ENCODE results near the gene FAM193A. TPM values are rescaled to one million over a fixed set of nuclear protein-coding genes. Genes with fewer than 3 reads are reported as not detected.
"Not testable (repeated sequence)": the region's sequence is repeated elsewhere in the genome, so short reads cannot be mapped to it uniquely, and the experiment has no call there.

The FAM193A gene
- total RNA-seq, 2 experiments from 2014 or later = 20.1 to 20.4 TPM

DNA sequence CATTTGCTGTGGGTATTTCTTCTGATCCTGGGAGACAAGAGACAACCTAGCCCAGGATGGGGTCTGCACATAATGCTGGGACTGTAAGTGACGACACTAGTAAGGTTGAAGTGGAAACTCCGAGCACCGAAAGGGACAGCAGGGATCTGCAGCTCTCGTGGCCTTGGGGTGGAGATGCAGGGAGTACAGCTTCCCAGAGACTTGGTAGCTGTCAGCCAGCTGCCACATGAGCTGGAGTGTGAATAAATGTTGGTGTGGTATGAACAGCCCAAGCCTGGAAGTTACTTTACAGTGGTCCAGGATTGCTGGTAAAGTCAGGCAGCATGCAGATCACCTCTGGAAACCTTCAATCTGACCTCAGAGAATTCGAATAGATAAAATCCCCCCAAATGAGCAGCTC, 97.6 kb downstream of the FAM193A start:
- no peaks in the 10 kb centered on the region for H3K9me3 Mint-ChIP-seq
- no peaks in the 10 kb centered on the region for H3K27me3 Mint-ChIP-seq (ENCODE audit: low read depth)
- H3K4me1 Mint-ChIP-seq (ENCODE audit: low read depth) = no peaks in the 10 kb centered on the region
- no peak overlapping the region for H3K4me3 Mint-ChIP-seq
- no peak overlapping the region for H3K27ac Mint-ChIP-seq
- DNase-seq = no peak
- intact Hi-C loops (cut with micrococcal nuclease) = no loop called here
- peaks cover 13% of the 10 kb centered on the region for H3K36me3 Mint-ChIP-seq (ENCODE audit: low read depth)
- CTCF ChIA-PET = no interaction called here

DNA sequence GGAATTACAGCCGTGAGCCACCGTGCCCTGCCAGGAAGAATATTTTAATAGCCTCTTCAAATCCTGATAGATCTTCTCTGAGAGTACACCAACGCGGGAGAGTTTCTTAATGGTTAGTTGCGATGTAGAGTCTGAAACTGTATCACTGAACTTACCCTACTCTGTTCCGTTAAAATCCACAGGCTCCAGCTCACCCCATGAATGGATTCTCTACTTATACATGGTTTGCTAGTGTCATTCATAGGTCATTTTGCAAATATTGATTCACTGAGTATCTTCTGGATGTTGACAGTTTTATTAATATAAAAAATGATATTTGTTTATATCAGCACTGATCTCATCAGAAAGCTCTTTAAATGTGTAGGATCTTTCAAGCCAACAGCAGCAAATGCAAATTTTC, 99.9 kb downstream of the FAM193A start:
- CTCF ChIA-PET = no interaction called here
- DNase-seq = no peak
- H3K27ac Mint-ChIP-seq = no peak overlapping the region

DNA sequence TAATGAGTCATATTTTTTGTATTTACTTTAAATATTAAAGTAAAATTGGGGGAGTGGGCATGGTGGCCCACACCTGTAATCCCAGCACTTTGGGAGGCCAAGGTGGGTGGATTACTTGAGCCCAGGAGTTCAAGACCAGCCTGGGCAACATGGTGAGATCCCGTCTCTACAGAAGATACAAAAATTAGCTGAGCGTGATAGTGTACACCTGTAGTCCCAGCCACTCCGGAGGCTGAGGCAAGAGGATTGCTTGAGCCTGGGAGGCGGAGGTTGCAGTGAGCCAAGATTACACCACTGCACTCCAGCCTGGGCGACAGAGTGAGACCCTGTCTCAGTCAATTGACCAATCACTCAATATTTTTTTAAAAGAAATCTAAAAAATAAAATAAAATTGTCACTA, 100.5 kb downstream of the FAM193A start:
- H3K36me3 Mint-ChIP-seq (ENCODE audit: low read depth) = peaks cover 17% of the 10 kb centered on the region
- H3K4me3 Mint-ChIP-seq; H3K4me1 Mint-ChIP-seq (ENCODE audit: low read depth); intact Hi-C loops (cut with micrococcal nuclease); H3K9me3 Mint-ChIP-seq; DNase-seq; CTCF ChIA-PET; H3K27ac Mint-ChIP-seq; H3K27me3 Mint-ChIP-seq (ENCODE audit: low read depth): not testable (repeated sequence)

More for the DNA sequence above, 99.9 kb downstream of the FAM193A start:
- peaks cover 19% of the 10 kb centered on the region for H3K36me3 Mint-ChIP-seq (ENCODE audit: low read depth)
- no peak overlapping the region for H3K4me3 Mint-ChIP-seq
- no peaks in the 10 kb centered on the region for H3K4me1 Mint-ChIP-seq (ENCODE audit: low read depth)
- H3K27me3 Mint-ChIP-seq (ENCODE audit: low read depth) = no peaks in the 10 kb centered on the region
- intact Hi-C loops (cut with micrococcal nuclease) = no loop called here
- H3K9me3 Mint-ChIP-seq = no peaks in the 10 kb centered on the region

DNA sequence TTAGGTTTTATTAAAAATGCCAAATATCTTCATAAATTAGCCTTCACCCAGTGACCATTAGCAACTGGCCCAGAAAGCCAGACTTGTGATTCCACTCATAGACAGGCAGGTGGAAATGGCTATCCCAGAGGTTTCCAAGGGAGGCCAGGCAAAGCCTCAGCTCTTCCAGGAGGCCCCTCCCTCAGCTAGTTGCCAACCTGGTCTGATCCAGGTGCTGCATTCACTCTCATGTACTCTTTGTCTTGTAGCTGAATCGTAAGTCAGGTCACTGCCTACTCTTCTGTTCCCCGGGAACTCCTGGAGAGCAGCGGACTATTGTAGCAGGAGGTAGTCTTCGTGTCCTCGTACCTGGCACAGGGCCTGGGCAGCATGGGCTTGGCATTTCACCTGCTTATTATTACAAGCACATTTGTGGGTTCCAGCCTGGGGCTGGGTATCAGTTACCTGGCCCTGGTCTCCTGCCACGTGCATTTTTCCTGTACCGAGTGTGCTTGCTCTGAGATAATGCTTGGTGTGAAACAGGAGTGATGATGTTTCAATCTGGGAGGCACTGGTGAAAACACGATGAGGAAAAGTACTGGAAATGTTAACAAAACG, 101.6 kb downstream of the FAM193A start:
- H3K27me3 Mint-ChIP-seq (ENCODE audit: low read depth) = no peaks in the 10 kb centered on the region
- CTCF ChIA-PET = no interaction called here
- intact Hi-C loops (cut with micrococcal nuclease) = no loop called here
- H3K4me1 Mint-ChIP-seq (ENCODE audit: low read depth) = no peaks in the 10 kb centered on the region
- no peak overlapping the region for H3K27ac Mint-ChIP-seq
- H3K4me3 Mint-ChIP-seq = no peak overlapping the region
- DNase-seq = no peak
- peaks cover 17% of the 10 kb centered on the region for H3K36me3 Mint-ChIP-seq (ENCODE audit: low read depth)
- H3K9me3 Mint-ChIP-seq = no peaks in the 10 kb centered on the region

DNA sequence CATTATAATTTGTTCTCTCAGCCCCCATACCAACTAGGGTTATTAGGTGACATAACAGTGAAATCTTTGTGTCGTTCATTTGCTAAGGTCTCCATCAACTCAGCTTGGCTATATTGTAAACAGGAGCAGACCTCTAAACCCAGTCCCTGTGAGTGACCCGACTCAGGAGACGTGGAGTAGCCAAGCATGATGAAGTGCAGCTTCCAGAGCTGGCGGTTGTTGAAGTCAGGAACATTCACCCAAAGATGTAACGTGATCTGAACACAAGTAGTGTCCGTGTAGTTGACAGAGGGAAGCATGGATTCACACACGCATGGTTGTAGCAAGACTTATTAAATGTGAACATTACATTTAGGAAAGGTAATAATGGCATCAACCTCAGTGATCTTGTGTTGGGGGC, 102.3 kb downstream of the FAM193A start:
- no peak overlapping the region for H3K4me3 Mint-ChIP-seq
- DNase-seq = no peak
- H3K36me3 Mint-ChIP-seq (ENCODE audit: low read depth) = peaks cover 17% of the 10 kb centered on the region
- H3K27me3 Mint-ChIP-seq (ENCODE audit: low read depth) = no peaks in the 10 kb centered on the region
- H3K9me3 Mint-ChIP-seq = no peaks in the 10 kb centered on the region
- CTCF ChIA-PET = no interaction called here
- no peaks in the 10 kb centered on the region for H3K4me1 Mint-ChIP-seq (ENCODE audit: low read depth)
- intact Hi-C loops (cut with micrococcal nuclease) = no loop called here
- H3K27ac Mint-ChIP-seq = no peak overlapping the region

DNA sequence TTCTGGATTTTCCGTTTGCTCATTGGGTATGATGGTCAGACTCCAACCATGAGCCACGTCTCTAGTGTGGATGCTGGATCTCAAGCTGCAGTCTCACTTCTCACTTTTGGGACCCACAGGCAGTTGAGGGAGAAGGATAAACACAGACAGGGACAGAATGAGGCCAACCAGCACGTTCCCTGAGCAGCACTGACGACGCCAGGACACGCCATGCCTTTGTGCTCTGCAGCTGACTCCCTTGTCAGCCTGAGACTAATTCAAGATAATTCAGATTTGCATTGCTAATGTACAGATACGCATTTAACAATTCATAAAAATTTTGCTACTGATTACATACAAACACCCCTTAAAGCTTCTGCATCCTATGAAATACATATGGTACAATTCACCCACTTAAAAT, 106.5 kb downstream of the FAM193A start:
- no peaks in the 10 kb centered on the region for H3K4me1 Mint-ChIP-seq (ENCODE audit: low read depth)
- H3K27me3 Mint-ChIP-seq (ENCODE audit: low read depth) = no peaks in the 10 kb centered on the region
- H3K4me3 Mint-ChIP-seq = no peak overlapping the region
- intact Hi-C loops (cut with micrococcal nuclease) = no loop called here
- DNase-seq = no peak
- peaks cover 24% of the 10 kb centered on the region for H3K36me3 Mint-ChIP-seq (ENCODE audit: low read depth)
- no peaks in the 10 kb centered on the region for H3K9me3 Mint-ChIP-seq
- CTCF ChIA-PET = interaction anchor here (0.6 kb wide), 1 partner anchor 42 kb away, joined by 4 read pairs; no protein-coding TSS in a partner anchor
- H3K27ac Mint-ChIP-seq = no peak overlapping the region

DNA sequence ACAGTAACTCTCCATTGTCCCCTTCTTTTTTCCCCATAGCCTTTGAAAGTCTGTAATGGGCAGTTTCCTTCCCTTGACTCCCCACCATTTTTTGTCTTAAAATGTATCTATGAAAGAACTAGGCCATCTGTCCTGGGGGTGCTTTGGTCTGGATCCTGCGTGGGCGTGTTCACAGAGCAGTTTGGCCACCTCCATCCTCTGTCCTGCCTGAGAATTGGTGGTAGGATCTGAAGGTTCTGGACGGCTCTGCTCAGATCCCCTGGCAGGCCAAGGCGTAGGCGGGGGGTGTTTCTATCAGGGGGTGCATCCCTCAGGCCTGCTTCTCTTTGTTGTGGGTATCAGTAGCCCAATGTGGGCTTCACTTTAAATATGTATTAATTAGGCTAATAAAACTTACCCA, 107.1 kb downstream of the FAM193A start:
- Mint-ChIP-seq H3K36me3 (ENCODE audit: low read depth) (peaks cover 30% of the 10 kb centered on the region), H3K27me3 (ENCODE audit: low read depth) (no peaks in the 10 kb centered on the region), H3K4me3 (no peak overlapping the region), H3K9me3 (no peaks in the 10 kb centered on the region), H3K4me1 (ENCODE audit: low read depth) (no peaks in the 10 kb centered on the region), H3K27ac (no peak overlapping the region)
- intact Hi-C loops (cut with micrococcal nuclease) = no loop called here
- CTCF ChIA-PET = interaction anchor here (0.6 kb wide), 1 partner anchor 350 kb away, joined by 3 read pairs; no protein-coding TSS in a partner anchor
- no peak for DNase-seq

DNA sequence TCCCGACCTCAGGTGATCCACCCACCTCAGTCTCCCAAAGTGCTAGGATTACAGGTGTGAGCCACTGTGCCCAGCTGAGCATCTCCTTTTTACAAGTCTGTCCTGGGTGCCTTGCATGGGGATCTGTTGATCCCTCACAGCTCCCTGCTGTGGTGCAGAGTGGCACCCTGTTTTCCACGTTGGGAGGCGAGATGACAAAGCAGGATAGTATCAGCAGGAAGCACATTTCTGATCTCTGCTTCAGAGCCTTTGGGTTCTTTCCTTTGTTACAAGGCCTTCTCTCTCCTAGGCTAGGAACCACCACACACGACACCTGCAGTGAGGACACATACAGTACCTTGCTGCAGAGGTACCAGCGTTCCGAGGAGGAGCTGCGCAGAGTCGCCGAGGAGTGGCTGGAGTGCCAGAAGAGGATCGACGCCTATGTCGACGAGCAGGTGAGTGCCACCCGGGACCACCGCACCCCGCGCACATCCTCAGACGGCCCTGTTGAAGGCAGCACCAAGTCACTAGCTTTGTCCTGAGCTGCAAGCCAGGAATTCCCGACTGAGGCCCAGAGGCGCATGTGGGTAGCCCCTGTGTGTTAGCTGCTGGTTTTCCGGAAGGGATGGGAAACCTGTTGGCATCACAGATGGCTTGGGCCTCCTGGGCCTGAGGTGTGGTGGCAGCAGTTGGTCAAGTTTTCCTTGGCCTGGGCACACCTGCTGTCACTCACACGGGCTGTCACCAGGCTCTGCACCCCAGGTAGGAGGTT, 110.1 kb downstream of the FAM193A start:
- CTCF ChIA-PET = interaction anchor here (0.6 kb wide), 1 partner anchor 75 kb away, joined by 3 read pairs; no protein-coding TSS in a partner anchor
- Mint-ChIP-seq H3K4me1 (ENCODE audit: low read depth) (peaks cover 7% of the 10 kb centered on the region), H3K4me3 (no peak overlapping the region), H3K9me3 (no peaks in the 10 kb centered on the region), H3K27ac (no peak overlapping the region), H3K27me3 (ENCODE audit: low read depth) (no peaks in the 10 kb centered on the region), H3K36me3 (ENCODE audit: low read depth) (peaks cover 23% of the 10 kb centered on the region)
- intact Hi-C loops (cut with micrococcal nuclease) = no loop called here
- no peak for DNase-seq

DNA sequence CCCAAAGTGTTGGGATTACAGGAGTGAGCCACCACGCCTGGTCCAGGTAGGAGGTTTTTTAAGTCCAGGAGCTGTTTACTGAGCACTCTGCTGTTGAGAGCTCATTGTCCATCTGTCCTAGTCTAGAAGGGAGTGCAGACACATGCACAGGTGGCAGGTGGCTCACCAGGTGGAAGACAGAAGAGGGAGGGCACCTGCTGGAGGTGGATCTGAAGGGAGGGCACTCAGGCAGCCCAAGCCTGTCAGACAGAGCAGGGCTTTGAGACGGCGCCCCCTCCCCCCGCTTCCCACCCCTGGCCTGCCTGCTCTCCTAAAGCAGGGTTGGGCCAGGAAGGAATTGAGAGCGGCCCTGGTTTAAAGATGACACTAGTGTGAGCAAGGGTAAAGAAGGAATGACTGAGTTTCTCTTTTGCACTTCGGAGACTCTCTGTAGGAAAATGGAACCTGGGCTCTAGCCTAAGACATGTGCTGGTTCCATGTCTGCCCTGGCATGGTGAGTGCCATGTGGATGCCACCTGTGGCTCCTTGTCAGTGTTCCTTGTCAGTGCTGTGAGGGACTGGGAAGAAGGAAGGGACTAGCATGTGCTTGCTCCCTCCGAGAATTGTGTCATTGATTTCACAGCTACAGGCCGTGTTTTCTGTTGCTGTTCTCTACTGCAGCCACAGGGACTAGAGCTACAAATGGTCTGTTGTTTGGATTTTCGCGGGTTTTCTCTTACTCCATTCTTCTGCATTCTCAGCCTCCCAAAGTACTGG, 111.1 kb downstream of the FAM193A start:
- Mint-ChIP-seq H3K27me3 (ENCODE audit: low read depth) (no peaks in the 10 kb centered on the region), H3K9me3 (no peaks in the 10 kb centered on the region), H3K4me1 (ENCODE audit: low read depth) (peaks cover 18% of the 10 kb centered on the region), H3K36me3 (ENCODE audit: low read depth) (peaks cover 27% of the 10 kb centered on the region), H3K27ac (no peak overlapping the region), H3K4me3 (no peak overlapping the region)
- no peak for DNase-seq
- intact Hi-C loops (cut with micrococcal nuclease) = no loop called here
- CTCF ChIA-PET = no interaction called here

DNA sequence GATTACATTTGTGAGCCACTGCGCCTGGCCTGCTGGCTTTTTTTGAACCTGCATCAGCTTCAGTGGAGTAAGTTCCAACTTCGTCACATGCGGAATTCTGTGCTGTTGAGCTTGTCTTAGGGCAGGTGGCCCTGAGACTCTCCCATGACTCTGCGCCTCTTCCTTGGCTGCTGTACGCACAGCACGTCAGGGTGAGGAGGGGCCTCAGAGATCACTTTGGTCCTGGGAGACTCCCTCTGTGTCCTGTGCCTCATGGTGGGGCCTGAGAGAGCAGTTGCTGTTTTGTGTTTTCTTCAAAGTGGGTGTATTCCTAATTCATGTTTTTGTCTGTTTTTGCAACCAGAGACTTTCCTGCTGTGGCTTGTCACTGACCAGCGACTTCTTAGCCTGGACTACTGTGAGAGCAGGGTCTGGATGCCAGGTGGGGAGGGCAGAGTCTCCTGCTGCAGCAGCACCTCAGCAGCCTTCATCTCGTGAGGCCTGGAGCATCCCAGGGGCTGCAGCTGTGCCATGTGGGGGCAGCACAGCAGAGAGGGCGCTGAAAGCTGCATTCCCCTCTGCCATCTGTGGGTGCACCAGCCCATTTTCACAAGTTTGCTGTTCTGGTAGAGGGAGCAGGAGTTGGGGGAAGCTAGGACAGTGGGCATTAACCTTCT, 111.8 kb downstream of the FAM193A start:
- intact Hi-C loops (cut with micrococcal nuclease) = no loop called here
- CTCF ChIA-PET = no interaction called here

DNA sequence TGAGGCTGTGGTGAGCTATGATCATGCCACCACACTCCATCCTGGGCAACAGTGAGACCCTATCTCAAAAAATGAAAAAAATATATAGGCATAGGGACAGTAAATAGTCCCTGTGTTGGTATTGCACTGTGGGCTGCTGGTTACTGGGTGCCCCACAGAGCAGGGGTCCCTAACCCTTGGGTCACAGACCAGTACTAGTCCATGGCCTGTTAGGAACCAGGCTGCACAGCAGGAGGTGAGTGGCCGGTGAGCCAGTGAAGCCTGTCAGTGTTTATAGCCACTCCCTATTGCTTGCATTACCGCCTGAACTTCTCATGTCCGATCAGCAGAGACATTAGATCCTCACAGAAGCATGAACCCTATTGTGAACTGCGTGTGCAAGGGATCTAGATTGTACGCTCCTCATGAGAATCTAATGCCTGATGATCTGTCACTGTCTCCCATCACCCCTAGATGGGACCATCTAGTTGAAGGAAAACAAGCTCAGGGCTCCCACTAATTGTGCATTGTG, 113.2 kb downstream of the FAM193A start:
- CTCF ChIA-PET = no interaction called here
- Mint-ChIP-seq H3K36me3 (ENCODE audit: low read depth) (peaks cover 27% of the 10 kb centered on the region), H3K27me3 (ENCODE audit: low read depth) (no peaks in the 10 kb centered on the region), H3K4me3 (no peak overlapping the region), H3K4me1 (ENCODE audit: low read depth) (peaks cover 26% of the 10 kb centered on the region), H3K27ac (no peak overlapping the region), H3K9me3 (no peaks in the 10 kb centered on the region)
- DNase-seq = no peak
- intact Hi-C loops (cut with micrococcal nuclease) = no loop called here

More for the DNA sequence above, 111.8 kb downstream of the FAM193A start:
- Mint-ChIP-seq H3K36me3 (ENCODE audit: low read depth) (peaks cover 27% of the 10 kb centered on the region), H3K27ac (no peak overlapping the region), H3K9me3 (no peaks in the 10 kb centered on the region), H3K4me3 (no peak overlapping the region), H3K27me3 (ENCODE audit: low read depth) (no peaks in the 10 kb centered on the region), H3K4me1 (ENCODE audit: low read depth) (peaks cover 21% of the 10 kb centered on the region)
- no peak for DNase-seq

DNA sequence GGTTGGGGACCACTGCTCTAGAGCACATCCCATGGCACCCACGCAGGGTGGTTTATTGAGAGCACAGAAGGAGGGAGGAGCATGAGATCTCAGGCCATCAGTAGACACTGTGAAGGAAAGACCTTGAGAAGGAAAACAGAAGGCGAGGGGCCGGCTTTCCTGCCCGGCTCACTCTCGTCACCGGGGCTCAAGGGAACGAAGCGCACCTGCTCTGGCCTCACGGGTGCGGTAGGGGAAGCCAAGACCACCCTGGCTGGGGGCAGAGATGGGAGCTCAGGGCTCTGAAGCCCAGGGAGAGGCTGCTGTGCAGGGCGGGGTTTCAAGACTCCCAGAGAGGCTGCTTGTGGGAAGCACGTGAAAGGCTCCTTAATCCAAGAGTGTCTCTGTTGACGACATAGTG, 113.8 kb downstream of the FAM193A start:
- intact Hi-C loops (cut with micrococcal nuclease) = no loop called here
- no peak overlapping the region for H3K27ac Mint-ChIP-seq
- no peaks in the 10 kb centered on the region for H3K27me3 Mint-ChIP-seq (ENCODE audit: low read depth)
- H3K9me3 Mint-ChIP-seq = no peaks in the 10 kb centered on the region
- no peak overlapping the region for H3K4me3 Mint-ChIP-seq
- H3K4me1 Mint-ChIP-seq (ENCODE audit: low read depth) = peaks cover 26% of the 10 kb centered on the region
- CTCF ChIA-PET = no interaction called here
- peaks cover 24% of the 10 kb centered on the region for H3K36me3 Mint-ChIP-seq (ENCODE audit: low read depth)
- no peak for DNase-seq

Data from activated naive CD4-positive, alpha-beta T cell treated with anti-CD3 and anti-CD28 coated beads for 36 hours (primary cell).